WTC11 (cell line): Measurements from ENCODE around the gene ZNF304. TPM values are rescaled to one million over a fixed set of nuclear protein-coding genes. Genes with fewer than 3 reads are reported as not detected.
"Not testable (repeated sequence)": the region's sequence is repeated elsewhere in the genome, so short reads cannot be mapped to it uniquely, and the experiment has no call there.

ENCODE experiments used
- ATAC-seq: fragments of 200-7000 bp; cut with Tn5 transposase; 2 replicates; pipeline ENCODE4 v1.10.0; 2021; ENCODE audit warnings: mild to moderate bottlenecking, moderate library complexity
- CTCF ChIA-PET: fragments of 300-600 bp; sonication (Branson Sonifier 250); formaldehyde crosslinking; loops from one replicate; lab custom pipeline; 2021; ENCODE audit warnings: antibody characterized with exemption; lab: Charles Lee
- POLR2A ChIA-PET: fragments of 350-600 bp; sonication (Branson Sonifier 250); formaldehyde crosslinking; loops from one replicate; lab custom pipeline; 2021; ENCODE audit warnings: antibody characterized with exemption; lab: Charles Lee
- DNase-seq: peaks from one replicate; pipeline ENCODE4 v3.0.0; 2021; ENCODE audit warnings: low spot score
- H3K27ac Mint-ChIP-seq: 2 replicates; pipeline ENCODE4 v1.8.0; 2021; ENCODE audit warnings: mixed read lengths
- H3K27me3 Mint-ChIP-seq: 2 replicates; pipeline ENCODE4 v1.8.0; 2021; ENCODE audit warnings: low read depth, mild to moderate bottlenecking, moderate library complexity, mixed read lengths
- H3K36me3 Mint-ChIP-seq: 2 replicates; pipeline ENCODE4 v1.8.0; 2021; ENCODE audit warnings: mixed read lengths
- H3K4me1 Mint-ChIP-seq: 2 replicates; pipeline ENCODE4 v1.8.0; 2022; ENCODE audit warnings: mixed read lengths
- H3K4me3 Mint-ChIP-seq: 2 replicates; pipeline ENCODE4 v1.8.0; 2021; ENCODE audit warnings: mild to moderate bottlenecking, moderate library complexity, mixed read lengths
- H3K9me3 Mint-ChIP-seq: 2 replicates; pipeline ENCODE4 v1.8.0; 2021; ENCODE audit warnings: mixed read lengths
- ATF3 ChIP-seq: sonication (generic); formaldehyde crosslinking; conservative IDR thresholded peaks from 2 replicates; pipeline ENCODE4 v1.8.1; 2022; ENCODE audit warnings: mild to moderate bottlenecking, missing genetic modification reagents
- CREB1 ChIP-seq: sonication (generic); formaldehyde crosslinking; IDR thresholded peaks from 2 replicates; pipeline ENCODE4 v1.8.0; 2023; ENCODE audit warnings: mild to moderate bottlenecking, missing genetic modification reagents
- E2F1 ChIP-seq: sonication (generic); formaldehyde crosslinking; IDR thresholded peaks from 2 replicates; pipeline ENCODE4 v1.8.0; 2022; ENCODE audit warnings: mild to moderate bottlenecking, missing genetic modification reagents
- E2F5 ChIP-seq: sonication (generic); formaldehyde crosslinking; IDR thresholded peaks from 2 replicates; pipeline ENCODE4 v1.8.1; 2022; ENCODE audit warnings: mild to moderate bottlenecking, moderate library complexity, missing genetic modification reagents
- ERG ChIP-seq: fragments of 250-450 bp; sonication (Bioruptor Pico); IDR thresholded peaks from 2 replicates; pipeline ENCODE4 v1.8.0; 2021; ENCODE audit warnings: mild to moderate bottlenecking
- GTF2I ChIP-seq: fragments of 250-450 bp; sonication (Bioruptor Pico); conservative IDR thresholded peaks from 2 replicates; pipeline ENCODE4 v1.4.0; 2021; ENCODE audit warnings: mild to moderate bottlenecking
- JUN ChIP-seq: sonication (generic); formaldehyde crosslinking; IDR thresholded peaks from 2 replicates; pipeline ENCODE4 v1.8.0; 2023; ENCODE audit warnings: mild to moderate bottlenecking, missing genetic modification reagents
- NFATC4 ChIP-seq: fragments of 250-450 bp; sonication (Bioruptor Pico); IDR thresholded peaks from 2 replicates; pipeline ENCODE4 v1.9.0; 2021; ENCODE audit warnings: mild to moderate bottlenecking
- NFYB ChIP-seq: sonication (generic); formaldehyde crosslinking; conservative IDR thresholded peaks from 2 replicates; pipeline ENCODE4 v1.8.0; 2022; ENCODE audit warnings: low read depth, missing genetic modification reagents
- SMAD3 ChIP-seq: sonication (generic); formaldehyde crosslinking; IDR thresholded peaks from 2 replicates; pipeline ENCODE4 v1.8.0; 2022; ENCODE audit warnings: missing genetic modification reagents, mild to moderate bottlenecking, borderline replicate concordance
- SOX15 ChIP-seq: fragments of 250-450 bp; sonication (Bioruptor Pico); IDR thresholded peaks from 2 replicates; pipeline ENCODE4 v1.9.0; 2021; ENCODE audit warnings: mild to moderate bottlenecking
- SP1 ChIP-seq: sonication (generic); formaldehyde crosslinking; conservative IDR thresholded peaks from 2 replicates; pipeline ENCODE4 v1.8.1; 2022; ENCODE audit warnings: missing genetic modification reagents
- STAT6 ChIP-seq: sonication (generic); formaldehyde crosslinking; conservative IDR thresholded peaks from 2 replicates; pipeline ENCODE4 v1.8.1; 2023; ENCODE audit warnings: mild to moderate bottlenecking, low read depth, missing genetic modification reagents, moderate library complexity
- TP53 ChIP-seq: sonication (generic); formaldehyde crosslinking; IDR thresholded peaks from 2 replicates; pipeline ENCODE4 v1.8.1; 2023; ENCODE audit warnings: mild to moderate bottlenecking, missing genetic modification reagents
- ZNF219 ChIP-seq: sonication (generic); formaldehyde crosslinking; IDR thresholded peaks from 2 replicates; pipeline ENCODE4 v1.8.0; 2023; ENCODE audit warnings: missing genetic modification reagents, mild to moderate bottlenecking, borderline replicate concordance
- ZNF396 ChIP-seq: fragments of 250-450 bp; sonication (Bioruptor Pico); IDR thresholded peaks from 2 replicates; pipeline ENCODE4 v1.8.0; 2021; ENCODE audit warnings: mild to moderate bottlenecking, moderate library complexity, borderline replicate concordance
- ZNF416 ChIP-seq: fragments of 250-450 bp; sonication (Bioruptor Pico); IDR thresholded peaks from 2 replicates; pipeline ENCODE4 v1.9.0; 2021; ENCODE audit warnings: mild to moderate bottlenecking, inconsistent platforms
- ZNF532 ChIP-seq: fragments of 250-450 bp; sonication (Bioruptor Pico); IDR thresholded peaks from 2 replicates; pipeline ENCODE4 v1.9.0; 2021; ENCODE audit warnings: mild to moderate bottlenecking, borderline replicate concordance
- total RNA-seq: library from RNA; stranded (reverse); gene quantifications from 3 replicates; pipeline ENCODE4 v1.2.3, GENCODE V29; 2021

ZNF304 gene
- total RNA-seq, 1 experiment from 2014 or later = 11.0 TPM

GRCh38 chr19:57366776-57367175 lies 15.7 kb downstream of the ZNF304 start:
- ChIA-PET CTCF (no interaction called here), POLR2A (no interaction called here)
- TF ChIP-seq ZNF219 (CRISPR knock-in tag) (no peak), E2F1 (CRISPR knock-in tag) (no peak), ZNF416 (no peak), ERG (CRISPR knock-in tag) (no peak), ATF3 (CRISPR knock-in tag) (no peak), NFYB (CRISPR knock-in tag) (no peak)
- DNase-seq (no peak), ATAC-seq (no peak)
- Mint-ChIP-seq H3K27me3 (no peaks in the 10 kb centered on the region), H3K27ac (no peak overlapping the region), H3K9me3 (no peaks in the 10 kb centered on the region), H3K4me3 (no peak overlapping the region), H3K36me3 (no peaks in the 10 kb centered on the region), H3K4me1 (peaks cover 10% of the 10 kb centered on the region)

- Mint-ChIP-seq H3K9me3 (peaks cover 64% of the 10 kb centered on the region), H3K4me1 (no peaks in the 10 kb centered on the region), H3K4me3 (no peak overlapping the region), H3K36me3 (peaks cover 69% of the 10 kb centered on the region), H3K27ac (no peak overlapping the region), H3K27me3 (peaks cover 3% of the 10 kb centered on the region; the same call in 1 of the 2 replicates)
- DNase-seq (no peak), ATAC-seq (no peak)
- TF ChIP-seq STAT6 (no peak), SP1 (CRISPR knock-in tag) (no peak), SMAD3 (CRISPR knock-in tag) (no peak), SOX15 (CRISPR knock-in tag) (no peak), ZNF396 (CRISPR knock-in tag) (no peak), TP53 (no peak), GTF2I (CRISPR knock-in tag) (no peak), JUN (CRISPR knock-in tag) (no peak), ZNF532 (CRISPR knock-in tag) (no peak), CREB1 (CRISPR knock-in tag) (no peak), NFATC4 (no peak), E2F5 (no peak), ZNF416 (no peak)
- CTCF ChIA-PET = no interaction called here
- POLR2A ChIA-PET = no interaction called here
Observed at GRCh38 chr19:57374179-57374578, 23.1 kb downstream of the ZNF304 start.

- H3K27me3 Mint-ChIP-seq, POLR2A ChIA-PET, DNase-seq, ATAC-seq, H3K4me3 Mint-ChIP-seq, H3K4me1 Mint-ChIP-seq, CTCF ChIA-PET, H3K27ac Mint-ChIP-seq: not testable (repeated sequence)
- peaks cover 68% of the 10 kb centered on the region for H3K9me3 Mint-ChIP-seq
- peaks cover 72% of the 10 kb centered on the region for H3K36me3 Mint-ChIP-seq
Observed at GRCh38 chr19:57374647-57375046, 23.6 kb downstream of the ZNF304 start.
